Activated CD4-positive, alpha-beta memory T cell treated with anti-CD3 and anti-CD28 coated beads for 36 hours (primary cell): ENCODE data around the gene TBC1D9B. TPM values are rescaled to one million over a fixed set of nuclear protein-coding genes. Genes with fewer than 3 reads are reported as not detected.

Experiments used
- CTCF ChIA-PET: fragments of 350-600 bp; sonication (Branson Sonifier 250); formaldehyde crosslinking; loops from one replicate; lab custom pipeline; 2021; ENCODE audit warnings: antibody characterized with exemption, inconsistent platforms; lab: Charles Lee
- POLR2A ChIA-PET: fragments of 350-600 bp; sonication (Branson Sonifier 250); formaldehyde crosslinking; loops from one replicate; lab custom pipeline; 2021; ENCODE audit warnings: antibody characterized with exemption; lab: Charles Lee
- DNase-seq: peaks from one replicate; pipeline ENCODE4 v3.0.0-alpha.2; 2020
- H3K27ac Mint-ChIP-seq: one replicate; pipeline ENCODE4 v1.8.0; 2021; ENCODE audit warnings: mixed read lengths
- H3K27me3 Mint-ChIP-seq: one replicate; pipeline ENCODE4 v1.8.0; 2021; ENCODE audit warnings: mixed read lengths
- H3K36me3 Mint-ChIP-seq: one replicate; pipeline ENCODE4 v1.8.0; 2021; ENCODE audit warnings: mixed read lengths
- H3K4me1 Mint-ChIP-seq: one replicate; pipeline ENCODE4 v1.8.0; 2021; ENCODE audit warnings: low read depth, mixed read lengths
- H3K4me3 Mint-ChIP-seq: one replicate; pipeline ENCODE4 v1.8.0; 2021; ENCODE audit warnings: mild to moderate bottlenecking, mixed read lengths
- H3K9me3 Mint-ChIP-seq: one replicate; pipeline ENCODE4 v1.8.0; 2021; ENCODE audit warnings: mixed read lengths
- intact Hi-C: fragments of 100-400 bp; cut with micrococcal nuclease; formaldehyde crosslinking; loops from one replicate; pipeline ENCODE4 v1.15.1; 2023
- total RNA-seq, 2 experiments: library from RNA; stranded (reverse); gene quantifications; one replicate each; pipeline ENCODE4 v1.2.3, GENCODE V29; 2021

TBC1D9B gene
- total RNA-seq, 2 experiments from 2014 or later: 59.0 to 62.8 TPM

DNA sequence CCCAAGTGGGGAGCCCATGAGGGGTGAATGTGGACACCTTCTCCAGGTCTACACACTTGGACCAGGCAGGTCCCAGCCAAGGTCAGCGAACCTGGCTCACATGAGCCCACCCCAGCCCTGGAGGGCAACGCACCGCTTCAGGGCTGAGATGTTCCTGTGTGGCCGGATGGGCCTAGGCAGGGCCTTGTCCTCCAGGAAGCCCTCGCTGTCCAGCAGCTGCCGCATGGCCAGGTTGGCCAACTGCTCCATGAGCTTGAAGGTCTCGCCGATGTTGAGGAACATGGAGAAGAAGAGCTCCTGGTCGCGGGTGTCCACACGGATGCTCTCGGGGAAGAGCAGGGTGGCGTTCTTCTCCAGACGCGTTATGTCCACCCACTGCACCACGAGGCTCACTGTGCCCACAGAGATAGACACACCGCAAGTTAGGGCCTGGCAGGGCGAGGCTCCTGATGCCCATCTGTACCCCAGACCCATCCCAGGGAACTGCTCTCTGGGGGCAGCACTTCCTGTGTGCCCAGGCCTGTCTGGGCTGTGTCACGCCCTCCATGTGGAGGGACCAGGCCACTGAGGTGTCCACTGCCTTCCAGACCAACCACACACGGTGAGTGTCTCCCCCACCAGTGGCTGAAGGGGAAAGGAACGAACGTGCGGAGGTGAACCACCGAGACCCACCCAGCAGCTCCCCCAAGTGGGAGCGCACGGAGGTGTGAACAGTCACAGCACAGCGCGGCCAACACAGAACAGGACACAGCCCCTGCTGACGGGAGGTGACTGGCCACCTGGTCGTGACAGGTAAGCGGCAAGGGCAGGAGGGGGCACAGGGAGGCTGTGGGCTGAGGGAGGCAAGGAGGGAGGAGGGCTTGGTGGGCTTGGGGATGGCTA is 14.4 kb downstream of the TBC1D9B start:
- Mint-ChIP-seq H3K27ac (no peak overlapping the region), H3K4me3 (no peak overlapping the region), H3K9me3 (no peaks in the 10 kb centered on the region), H3K36me3 (peaks cover 25% of the 10 kb centered on the region), H3K4me1 (no peaks in the 10 kb centered on the region), H3K27me3 (no peaks in the 10 kb centered on the region)
- POLR2A ChIA-PET: no interaction called here
- no peak for DNase-seq
- intact Hi-C loops: no loop called here
- CTCF ChIA-PET: no interaction called here

DNA sequence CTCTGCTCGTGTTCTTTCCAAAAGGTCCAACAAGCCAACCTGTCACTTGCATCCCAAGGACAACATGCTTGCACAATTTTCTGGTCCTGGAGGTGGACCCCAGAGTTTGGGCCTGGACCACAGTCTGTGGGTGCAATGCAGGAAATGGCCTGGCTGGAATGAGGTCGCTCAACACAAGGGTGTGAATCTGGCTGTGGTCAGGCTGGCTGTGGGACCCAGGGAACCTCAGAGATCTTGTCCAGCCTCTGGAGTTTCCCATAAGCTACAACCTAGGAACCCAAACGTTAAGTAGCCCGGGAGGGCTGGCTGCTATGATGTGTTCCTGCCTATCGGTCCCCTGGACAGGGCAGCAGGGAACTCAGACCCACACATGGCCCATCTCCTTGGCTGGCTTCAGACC is 15.4 kb downstream of the TBC1D9B start:
- intact Hi-C loops: no loop called here
- ChIA-PET CTCF (no interaction called here), POLR2A (no interaction called here)
- Mint-ChIP-seq H3K27me3 (no peaks in the 10 kb centered on the region), H3K9me3 (no peaks in the 10 kb centered on the region), H3K27ac (no peak overlapping the region), H3K4me3 (no peak overlapping the region), H3K4me1 (no peaks in the 10 kb centered on the region), H3K36me3 (peaks cover 29% of the 10 kb centered on the region)
- DNase-seq: no peak

DNA sequence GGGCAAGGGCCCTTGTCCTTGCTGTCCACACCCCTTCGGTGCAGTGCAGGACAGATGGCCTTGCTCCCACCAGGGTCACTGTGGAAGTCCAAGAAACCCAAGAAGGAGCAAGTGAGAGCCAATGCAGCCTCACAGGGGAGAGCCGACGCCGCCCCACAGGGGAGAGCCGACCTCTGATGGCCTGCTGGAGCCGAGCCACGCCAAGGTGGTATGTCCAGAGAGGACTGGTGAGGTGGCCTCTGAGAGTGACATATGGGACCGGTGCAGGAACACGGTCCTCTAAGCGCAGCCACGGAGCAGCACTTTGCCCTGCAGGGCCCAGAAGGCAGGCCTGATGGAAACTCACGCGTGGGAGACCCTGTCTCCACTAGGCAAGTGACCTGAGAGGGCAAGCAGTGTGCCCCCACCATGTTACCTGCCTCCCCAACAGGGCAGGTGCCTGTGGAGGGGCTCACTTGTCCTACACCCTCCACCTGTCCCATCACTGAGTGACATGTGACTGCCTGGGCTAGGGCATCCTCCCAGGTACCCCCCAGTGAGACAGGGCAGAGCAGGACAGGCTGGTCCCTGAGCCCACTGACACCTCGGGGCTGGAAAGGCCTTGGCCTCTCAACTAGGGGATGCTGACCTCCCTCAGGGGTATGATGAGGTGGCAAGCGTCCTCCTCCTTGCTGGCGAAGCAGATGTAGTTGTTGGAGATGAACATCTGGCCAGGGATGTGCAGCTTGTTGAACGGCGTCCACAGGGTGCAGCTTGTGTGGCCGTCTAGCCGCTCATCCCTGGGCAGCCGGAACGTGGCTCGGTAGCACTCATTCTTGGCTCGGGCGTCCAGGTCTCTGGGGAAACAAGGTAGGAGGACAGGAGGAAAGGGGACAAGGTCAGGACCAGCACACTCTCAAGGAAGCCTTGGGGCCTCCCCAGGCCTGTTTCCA is 16.7 kb downstream of the TBC1D9B start:
- Mint-ChIP-seq H3K4me1 (no peaks in the 10 kb centered on the region), H3K27me3 (no peaks in the 10 kb centered on the region), H3K27ac (no peak overlapping the region), H3K36me3 (peaks cover 40% of the 10 kb centered on the region), H3K4me3 (no peak overlapping the region), H3K9me3 (no peaks in the 10 kb centered on the region)
- POLR2A ChIA-PET: no interaction called here
- intact Hi-C loops: no loop called here
- DNase-seq: no peak
- CTCF ChIA-PET: no interaction called here

DNA sequence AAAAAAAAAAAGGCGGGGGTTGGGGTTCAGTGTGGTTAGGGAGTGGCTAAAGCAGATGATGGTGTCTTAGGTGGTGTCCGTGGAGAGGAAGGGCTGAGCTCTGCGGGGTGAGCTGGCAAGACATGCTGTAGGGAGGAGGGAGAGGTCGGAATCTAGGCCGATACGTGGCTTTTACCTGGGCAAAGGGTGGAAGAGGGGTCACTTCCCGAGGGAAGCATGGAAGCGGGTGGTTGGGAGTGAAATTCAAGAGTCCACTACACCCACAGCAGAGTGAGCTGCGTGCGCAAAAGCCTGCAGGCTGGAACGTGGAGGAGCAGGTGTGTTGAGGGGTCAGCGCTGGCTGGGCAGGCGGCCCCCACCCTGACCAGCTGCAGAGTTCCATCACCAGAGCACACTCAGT is 17.8 kb downstream of the TBC1D9B start:
- Mint-ChIP-seq H3K9me3 (peaks cover under 1% of the 10 kb centered on the region), H3K4me1 (no peaks in the 10 kb centered on the region), H3K27ac (no peak overlapping the region), H3K4me3 (no peak overlapping the region), H3K27me3 (no peaks in the 10 kb centered on the region), H3K36me3 (peaks cover 48% of the 10 kb centered on the region)
- DNase-seq: no peak
- intact Hi-C loops: no loop called here
- POLR2A ChIA-PET: no interaction called here
- CTCF ChIA-PET: no interaction called here

DNA sequence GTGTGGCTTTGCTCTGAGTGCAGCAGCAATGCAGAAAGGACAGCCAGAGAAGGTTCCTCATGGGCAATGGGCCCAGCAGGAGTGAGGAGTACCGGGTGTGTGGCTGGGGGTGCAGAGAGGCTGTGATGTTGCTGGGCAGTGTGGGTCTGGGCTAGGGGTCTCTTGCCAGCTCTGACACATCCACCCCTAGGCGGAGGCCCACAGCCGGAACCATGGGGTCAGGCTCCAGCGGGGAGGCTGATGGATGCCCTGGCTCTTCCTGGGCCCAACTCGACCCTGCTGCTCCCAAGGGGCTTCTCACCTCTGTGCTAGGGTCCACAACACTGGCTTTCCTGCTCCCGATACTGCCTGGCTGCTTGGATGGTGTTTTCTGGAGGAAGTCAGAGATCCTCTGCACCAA is 19.9 kb downstream of the TBC1D9B start:
- Mint-ChIP-seq H3K27me3 (no peaks in the 10 kb centered on the region), H3K36me3 (peaks cover 64% of the 10 kb centered on the region), H3K4me1 (no peaks in the 10 kb centered on the region), H3K4me3 (no peak overlapping the region), H3K9me3 (peaks cover 19% of the 10 kb centered on the region), H3K27ac (no peak overlapping the region)
- DNase-seq: no peak
- ChIA-PET POLR2A (no interaction called here), CTCF (no interaction called here)
- intact Hi-C loops: no loop called here

DNA sequence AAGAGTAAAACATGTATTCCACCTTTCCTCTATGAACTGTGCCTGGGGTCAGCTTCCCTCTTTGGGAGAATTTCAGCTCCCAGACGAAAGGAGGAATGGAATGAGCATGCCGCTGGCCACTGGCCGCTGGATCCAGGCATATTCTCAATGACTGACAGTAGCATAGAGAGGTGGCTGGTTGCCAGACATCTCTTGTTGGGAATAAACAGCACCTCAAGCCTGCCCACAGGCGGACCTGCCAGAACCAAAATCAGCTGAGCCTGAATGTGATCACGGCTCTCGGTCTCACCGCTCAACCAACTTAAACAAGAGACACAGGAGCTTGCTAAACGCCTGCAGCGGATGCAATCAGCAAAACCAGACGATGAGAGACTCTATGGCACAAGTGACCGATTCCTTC is 20.6 kb downstream of the TBC1D9B start:
- DNase-seq: no peak
- POLR2A ChIA-PET: no interaction called here
- Mint-ChIP-seq H3K4me1 (no peaks in the 10 kb centered on the region), H3K27ac (no peak overlapping the region), H3K27me3 (no peaks in the 10 kb centered on the region), H3K9me3 (peaks cover 24% of the 10 kb centered on the region), H3K4me3 (no peak overlapping the region), H3K36me3 (peaks cover 64% of the 10 kb centered on the region)
- CTCF ChIA-PET: no interaction called here
- intact Hi-C loops: no loop called here

DNA sequence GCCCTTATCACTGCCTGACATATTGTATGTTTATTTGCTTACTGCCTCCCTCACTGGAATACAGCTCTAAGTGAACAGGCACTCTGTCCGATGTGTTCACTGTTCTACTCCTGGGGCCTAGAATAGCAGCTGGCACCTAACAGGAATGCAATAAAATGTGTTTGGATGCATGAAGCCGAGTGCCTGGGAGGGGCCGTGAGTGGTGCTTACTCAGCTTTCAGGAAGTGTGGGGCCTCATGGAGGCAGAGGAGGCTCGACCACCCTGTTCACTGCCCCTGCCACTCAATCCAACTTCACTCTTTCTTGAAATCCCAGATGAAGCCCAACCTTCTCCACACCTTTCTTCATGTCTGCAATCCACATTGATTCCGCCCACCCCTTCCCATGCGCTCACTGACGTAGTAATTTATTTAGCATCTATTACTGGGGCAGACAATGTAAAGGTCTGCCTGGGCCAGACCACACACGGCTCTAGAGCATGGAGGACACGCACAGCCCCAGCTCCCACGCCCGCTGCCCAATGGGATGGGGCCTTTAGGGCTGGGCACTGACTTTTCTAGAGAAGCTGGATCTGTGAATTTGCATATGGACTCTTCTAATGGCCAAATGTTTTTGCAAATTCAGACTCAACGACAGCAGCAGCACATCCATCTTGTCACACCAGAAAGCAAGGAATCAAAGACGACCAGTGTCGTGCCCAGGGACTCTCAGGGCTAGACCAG is 21.3 kb downstream of the TBC1D9B start:
- H3K4me3 Mint-ChIP-seq: no peak overlapping the region
- peaks cover 25% of the 10 kb centered on the region for H3K9me3 Mint-ChIP-seq
- ChIA-PET POLR2A (no interaction called here), CTCF (no interaction called here)
- intact Hi-C loops: no loop called here
- no peaks in the 10 kb centered on the region for H3K27me3 Mint-ChIP-seq
- peaks cover 63% of the 10 kb centered on the region for H3K36me3 Mint-ChIP-seq
- no peak overlapping the region for H3K27ac Mint-ChIP-seq
- H3K4me1 Mint-ChIP-seq: no peaks in the 10 kb centered on the region
- DNase-seq: no peak

DNA sequence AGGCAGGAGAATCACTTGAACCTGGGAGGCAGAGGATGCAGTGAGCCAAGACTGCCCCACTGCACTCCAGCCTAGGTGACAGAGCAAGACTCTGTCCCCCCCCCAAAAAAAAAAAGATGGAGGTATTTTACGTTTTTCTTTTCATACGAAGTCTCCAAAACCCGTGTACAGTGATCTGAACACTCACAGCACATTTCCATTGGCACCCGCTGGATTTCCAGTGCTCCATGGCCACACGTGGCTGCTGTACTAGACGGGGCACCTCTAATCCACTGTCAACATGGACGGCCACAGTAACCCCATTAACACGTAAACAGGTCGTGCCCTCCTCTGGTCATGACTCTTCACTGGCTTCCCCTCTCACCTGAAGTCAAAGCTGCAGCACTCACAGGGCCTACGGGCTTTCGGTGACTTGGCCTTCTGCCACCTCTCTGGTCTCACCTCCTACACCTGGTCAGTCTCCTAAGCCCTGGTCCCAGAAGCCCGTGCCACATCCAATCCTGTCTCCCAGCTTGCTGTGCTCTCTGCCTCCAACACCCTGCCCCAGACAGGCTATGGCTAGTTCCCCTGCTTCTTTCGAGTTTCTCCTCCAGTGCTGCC is 22.1 kb downstream of the TBC1D9B start:
- no peaks in the 10 kb centered on the region for H3K4me1 Mint-ChIP-seq
- H3K4me3 Mint-ChIP-seq: no peak overlapping the region
- POLR2A ChIA-PET: no interaction called here
- intact Hi-C loops: no loop called here
- CTCF ChIA-PET: no interaction called here
- no peaks in the 10 kb centered on the region for H3K27me3 Mint-ChIP-seq
- DNase-seq: no peak
- H3K36me3 Mint-ChIP-seq: peaks cover 63% of the 10 kb centered on the region
- H3K27ac Mint-ChIP-seq: no peak overlapping the region
- H3K9me3 Mint-ChIP-seq: peaks cover 25% of the 10 kb centered on the region

DNA sequence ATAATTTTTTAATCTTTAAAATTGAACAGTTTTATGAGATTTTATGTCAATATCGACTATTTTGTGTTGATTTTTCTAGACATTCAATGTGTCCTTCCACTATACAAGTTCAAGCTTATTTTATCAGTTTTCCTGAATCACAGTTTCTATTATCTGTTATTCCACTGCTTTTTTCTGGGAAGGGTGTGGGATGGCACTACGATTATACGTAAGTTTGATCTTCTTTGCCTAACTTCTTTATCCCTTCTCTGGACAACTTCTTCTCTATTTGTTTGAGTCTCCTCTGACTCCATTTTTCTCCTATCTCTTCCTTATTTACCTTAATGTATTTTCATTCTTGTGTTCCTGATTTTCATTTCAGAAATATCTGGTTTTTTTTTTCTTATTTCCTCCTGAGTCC is 24.5 kb downstream of the TBC1D9B start:
- ChIA-PET CTCF (no interaction called here), POLR2A (interaction anchor here (0.5 kb wide), 1 partner anchor 123 kb away, joined by 3 read pairs; no protein-coding TSS in a partner anchor)
- H3K36me3 Mint-ChIP-seq: peaks cover 50% of the 10 kb centered on the region
- no peak for DNase-seq
- no peaks in the 10 kb centered on the region for H3K27me3 Mint-ChIP-seq
- H3K27ac Mint-ChIP-seq: no peak overlapping the region
- peaks cover 25% of the 10 kb centered on the region for H3K9me3 Mint-ChIP-seq
- no peaks in the 10 kb centered on the region for H3K4me1 Mint-ChIP-seq
- H3K4me3 Mint-ChIP-seq: no peak overlapping the region
- intact Hi-C loops: no loop called here

DNA sequence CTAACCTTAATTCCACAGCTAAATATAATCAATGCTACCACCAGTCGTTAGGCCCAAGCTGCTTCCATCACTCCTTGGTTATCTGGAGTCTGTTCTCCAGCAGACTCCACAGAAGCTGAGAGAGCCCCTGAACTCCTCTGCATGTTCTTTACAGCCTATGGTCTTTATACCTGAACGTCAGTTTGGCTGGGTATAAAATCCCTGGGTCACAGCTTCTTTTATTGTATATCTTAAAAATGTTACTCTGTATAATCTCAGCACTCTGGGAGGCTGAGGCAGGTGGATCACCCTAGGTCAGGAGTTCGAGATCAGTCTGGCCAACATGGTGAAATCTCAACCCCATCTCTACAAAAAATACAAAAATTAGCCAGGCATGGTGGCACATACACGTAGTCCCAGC is 25.4 kb downstream of the TBC1D9B start:
- H3K9me3 Mint-ChIP-seq: peaks cover 25% of the 10 kb centered on the region
- no peak overlapping the region for H3K4me3 Mint-ChIP-seq
- POLR2A ChIA-PET: no interaction called here
- H3K27ac Mint-ChIP-seq: no peak overlapping the region
- intact Hi-C loops: no loop called here
- CTCF ChIA-PET: interaction anchor here (0.7 kb wide), 1 partner anchor 23 kb away, joined by 4 read pairs; no protein-coding TSS in a partner anchor
- H3K27me3 Mint-ChIP-seq: no peaks in the 10 kb centered on the region
- H3K36me3 Mint-ChIP-seq: peaks cover 48% of the 10 kb centered on the region
- no peaks in the 10 kb centered on the region for H3K4me1 Mint-ChIP-seq
- DNase-seq: no peak

DNA sequence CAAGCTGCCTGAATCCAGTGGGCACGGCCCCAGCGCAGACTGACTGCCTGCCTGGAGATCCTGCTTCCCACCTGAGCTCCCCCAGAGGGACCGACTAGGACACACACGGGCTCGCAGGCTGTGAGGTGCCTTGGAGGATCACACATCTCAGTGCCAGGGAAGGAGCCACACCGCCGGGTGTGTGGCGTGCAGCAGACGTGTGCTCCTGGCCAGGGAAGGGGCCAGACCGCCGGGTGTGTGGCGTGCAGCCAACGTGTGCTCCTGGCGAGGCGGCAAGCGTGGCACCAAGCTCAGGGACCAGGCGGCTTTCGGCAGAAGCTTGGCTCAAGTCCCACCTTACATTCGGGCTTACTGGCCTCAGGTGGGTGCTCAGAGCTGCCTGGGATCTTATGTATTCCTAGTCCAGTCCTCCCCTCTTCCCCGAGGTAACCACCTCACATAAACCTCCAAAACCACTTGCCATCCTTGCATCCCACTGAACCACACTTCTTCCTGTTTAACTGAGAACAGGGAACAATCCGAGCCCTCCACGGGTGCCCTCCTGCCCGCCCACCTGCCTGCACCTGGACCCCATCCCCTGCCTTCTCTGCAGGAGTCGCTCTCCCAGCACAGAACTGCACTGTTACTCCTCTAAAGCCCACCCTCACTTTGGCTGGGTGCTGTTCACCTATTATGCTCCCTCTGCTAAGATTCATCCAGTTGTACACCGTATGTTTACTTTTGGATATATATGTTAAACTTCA is 26.7 kb downstream of the TBC1D9B start:
- Mint-ChIP-seq H3K9me3 (peaks cover 25% of the 10 kb centered on the region), H3K4me3 (no peak overlapping the region), H3K27ac (no peak overlapping the region), H3K4me1 (no peaks in the 10 kb centered on the region), H3K36me3 (peaks cover 41% of the 10 kb centered on the region), H3K27me3 (no peaks in the 10 kb centered on the region)
- intact Hi-C loops: no loop called here
- ChIA-PET CTCF (interaction anchor here (0.8 kb wide), 1 partner anchor 118 kb away, joined by 3 read pairs; no protein-coding TSS in a partner anchor), POLR2A (no interaction called here)
- DNase-seq: no peak
